Measurements from ENCODE around the gene CLK3.
"Not testable (repeated sequence)": the region's sequence is repeated elsewhere in the genome, so short reads cannot be mapped to it uniquely, and the experiment has no call there.

CLK3 gene

GRCh38 chr15:74642348-74642733 is 26.7 kb downstream of the CLK3 start:
- no peak for DNase-seq (ENCODE audit: low read depth in 4 of 4, low spot score in 1 of 4)

- no peak for DNase-seq (ENCODE audit: low read depth in 4 of 4, low spot score in 1 of 4)
These were observed 27.4 kb downstream of the CLK3 start for GRCh38 chr15:74642734-74643664.

GRCh38 chr15:74643665-74644204 is 28.1 kb downstream of the CLK3 start:
- DNase-seq (ENCODE audit: low read depth in 4 of 4, low spot score in 1 of 4): no peak

GRCh38 chr15:74646480-74646879 is 30.8 kb downstream of the CLK3 start:
- DNase-seq (ENCODE audit: low read depth in 4 of 4, low spot score in 1 of 4): no peak

- no peak for DNase-seq (ENCODE audit: low read depth in 4 of 4, low spot score in 1 of 4)
These were observed 32.6 kb downstream of the CLK3 start for GRCh38 chr15:74648051-74648842.

GRCh38 chr15:74651242-74651741 is 35.7 kb downstream of the CLK3 start:
- no peak for DNase-seq (ENCODE audit: low read depth in 4 of 4, low spot score in 1 of 4)

GRCh38 chr15:74653426-74654102 is 37.9 kb downstream of the CLK3 start:
- no peak for DNase-seq (ENCODE audit: low read depth in 4 of 4, low spot score in 1 of 4)

- DNase-seq (ENCODE audit: low read depth in 4 of 4, low spot score in 1 of 4): no peak
These were observed 39.8 kb downstream of the CLK3 start for GRCh38 chr15:74655424-74655823.

GRCh38 chr15:74656935-74657535 is 41.4 kb downstream of the CLK3 start:
- DNase-seq (ENCODE audit: low read depth in 4 of 4, low spot score in 1 of 4): no peak

GRCh38 chr15:74657846-74658245 is 42.2 kb downstream of the CLK3 start:
- no peak for DNase-seq (ENCODE audit: low read depth in 4 of 4, low spot score in 1 of 4)

- DNase-seq (ENCODE audit: low read depth in 4 of 4, low spot score in 1 of 4): not testable (repeated sequence)
These were observed 45.6 kb downstream of the CLK3 start for GRCh38 chr15:74661280-74661679.

- no peak for DNase-seq (ENCODE audit: low read depth in 4 of 4, low spot score in 1 of 4)
These were observed 46.6 kb downstream of the CLK3 start for GRCh38 chr15:74662064-74662860.

GRCh38 chr15:74663303-74664027 is 47.8 kb downstream of the CLK3 start:
- DNase-seq (ENCODE audit: low read depth in 4 of 4, low spot score in 1 of 4): no peak

GRCh38 chr15:74664028-74664616 is 48.5 kb downstream of the CLK3 start:
- DNase-seq (ENCODE audit: low read depth in 4 of 4, low spot score in 1 of 4): no peak

GRCh38 chr15:74664670-74665069 is 49.0 kb downstream of the CLK3 start:
- DNase-seq (ENCODE audit: low read depth in 4 of 4, low spot score in 1 of 4): no peak

GRCh38 chr15:74667975-74668374 is 52.3 kb downstream of the CLK3 start:
- no peak for DNase-seq (ENCODE audit: low read depth in 4 of 4, low spot score in 1 of 4)

- DNase-seq (ENCODE audit: low read depth in 4 of 4, low spot score in 1 of 4): no peak
These were observed 54.0 kb downstream of the CLK3 start for GRCh38 chr15:74669627-74670026.

- DNase-seq (ENCODE audit: low read depth in 4 of 4, low spot score in 1 of 4): no peak
These were observed 58.5 kb downstream of the CLK3 start for GRCh38 chr15:74674161-74674560.

GRCh38 chr15:74676801-74677200 is 61.2 kb downstream of the CLK3 start:
- no peak for DNase-seq (ENCODE audit: low read depth in 4 of 4, low spot score in 1 of 4)

All from stimulated activated CD4-positive, alpha-beta T cell treated with anti-CD3 and anti-CD28 coated beads, Interleukin-1b, Interleukin-23, amount 100 ng/mL, for 24 hours (primary cell).